ENCODE measurements around the gene ESPN. TPM values are rescaled to one million over a fixed set of nuclear protein-coding genes. Genes with fewer than 3 reads are reported as not detected.
"Not testable (repeated sequence)": the region's sequence is repeated elsewhere in the genome, so short reads cannot be mapped to it uniquely, and the experiment has no call there.

Gene ESPN
- total and polyA plus RNA-seq, 4 donors = 0.66 to 7.4 (median 3.3) TPM

GRCh38 chr1:6436277-6436676, 11.7 kb downstream of the ESPN start:
- not testable (repeated sequence) for H3K36me3 ChIP-seq (ENCODE audit: control insufficient read depth, insufficient read depth, low read length); H3K27me3 ChIP-seq (ENCODE audit: control insufficient read depth, insufficient read depth, low read length); H3K27ac ChIP-seq (ENCODE audit: low read depth, low read length); H3K4me3 ChIP-seq (ENCODE audit: low read depth, low read length); H3K9me3 ChIP-seq (ENCODE audit: control insufficient read depth, insufficient read depth, low read length); DNase-seq (ENCODE audit: low read depth in 4 of 6, low spot score in 6 of 6)
- no CpG with 5 or more reads among the region's 3 CpGs for WGBS (ENCODE audit: insufficient coverage)
- H3K4me1 ChIP-seq (ENCODE audit: control insufficient read depth, insufficient read depth, low read length) = peaks cover 41% of the 10 kb centered on the region

GRCh38 chr1:6437012-6437700, 12.6 kb downstream of the ESPN start:
- WGBS (ENCODE audit: insufficient coverage) = 34% methylated on average over 22 of the region's 22 CpGs
- H3K36me3 ChIP-seq (ENCODE audit: control insufficient read depth, insufficient read depth, low read length); H3K4me3 ChIP-seq (ENCODE audit: low read depth, low read length); H3K9me3 ChIP-seq (ENCODE audit: control insufficient read depth, insufficient read depth, low read length): not testable (repeated sequence)
- peak overlapping the region; percentile 40 for H3K27ac ChIP-seq (ENCODE audit: low read depth, low read length)
- peaks cover 12% of the 10 kb centered on the region for H3K27me3 ChIP-seq (ENCODE audit: control insufficient read depth, insufficient read depth, low read length)
- peak in 3 of 6 donors; percentile 57 to 94 (median 92) for DNase-seq (ENCODE audit: low read depth in 4 of 6, low spot score in 6 of 6)
- peaks cover 41% of the 10 kb centered on the region for H3K4me1 ChIP-seq (ENCODE audit: control insufficient read depth, insufficient read depth, low read length)

DNA sequence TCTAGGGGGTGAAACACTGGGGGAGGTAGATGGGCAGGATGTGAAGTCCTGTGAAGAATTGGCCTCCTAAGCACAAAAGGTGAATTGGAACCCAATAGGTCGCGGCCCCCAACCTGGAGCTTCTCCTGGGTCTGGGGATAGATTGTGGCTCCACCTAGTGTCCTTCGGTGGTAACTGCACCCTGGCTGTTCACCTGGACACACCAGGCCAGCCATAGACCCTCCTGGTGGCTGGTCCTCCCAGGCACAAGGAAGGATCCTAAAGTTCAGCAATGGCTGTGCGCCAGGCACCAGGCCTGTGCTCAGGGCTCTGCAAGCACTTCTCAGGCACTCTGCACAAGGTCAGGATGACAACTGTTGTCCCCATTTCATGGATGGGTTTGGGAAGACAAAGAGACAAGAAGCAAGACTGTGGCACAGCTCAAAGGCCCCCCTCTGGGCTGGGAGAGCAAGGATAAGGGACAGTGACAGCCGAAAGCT, 13.5 kb downstream of the ESPN start:
- H3K27me3 ChIP-seq (ENCODE audit: control insufficient read depth, insufficient read depth, low read length) = peaks cover 12% of the 10 kb centered on the region

DNA sequence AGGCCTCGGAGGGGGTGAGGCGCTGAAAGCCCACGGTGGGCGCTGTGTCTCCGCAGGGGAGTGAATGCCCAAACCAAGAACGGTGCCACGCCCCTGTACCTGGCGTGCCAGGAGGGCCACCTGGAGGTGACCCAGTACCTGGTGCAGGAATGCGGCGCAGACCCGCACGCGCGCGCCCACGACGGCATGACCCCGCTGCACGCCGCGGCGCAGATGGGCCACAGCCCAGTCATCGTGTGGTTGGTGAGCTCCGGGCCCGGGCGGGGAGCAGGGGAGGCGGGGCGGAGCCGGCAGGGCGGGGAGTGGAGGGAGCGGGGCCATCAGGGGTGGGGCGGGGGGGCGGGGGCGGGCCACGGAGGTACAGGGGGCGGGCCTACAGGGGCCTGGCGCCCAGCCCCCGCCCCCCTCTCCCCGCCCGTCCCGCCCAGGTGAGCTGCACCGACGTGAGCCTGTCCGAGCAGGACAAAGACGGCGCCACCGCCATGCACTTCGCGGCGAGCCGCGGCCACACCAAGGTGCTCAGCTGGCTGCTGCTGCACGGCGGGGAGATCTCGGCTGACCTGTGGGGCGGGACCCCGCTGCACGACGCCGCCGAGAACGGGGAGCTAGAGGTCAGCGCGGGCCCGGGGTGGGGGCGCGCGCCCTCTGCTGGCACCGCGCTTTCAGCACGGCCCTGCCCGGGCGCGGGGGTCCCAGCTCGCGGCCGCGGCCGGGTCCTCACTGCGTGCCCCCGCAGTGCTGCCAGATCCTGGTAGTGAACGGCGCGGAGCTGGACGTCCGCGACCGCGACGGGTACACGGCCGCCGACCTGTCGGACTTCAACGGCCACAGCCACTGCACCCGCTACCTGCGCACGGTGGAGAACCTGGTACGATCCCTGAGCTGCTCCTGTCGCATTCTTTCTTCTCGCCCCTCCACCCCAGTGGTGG, 15.9 kb downstream of the ESPN start:
- Histone ChIP-seq H3K36me3 (ENCODE audit: control insufficient read depth, insufficient read depth, low read length) (no peaks in the 10 kb centered on the region), H3K9me3 (ENCODE audit: control insufficient read depth, insufficient read depth, low read length) (no peaks in the 10 kb centered on the region), H3K4me3 (ENCODE audit: low read depth, low read length) (no peak overlapping the region), H3K27me3 (ENCODE audit: control insufficient read depth, insufficient read depth, low read length) (peaks cover 12% of the 10 kb centered on the region), H3K27ac (ENCODE audit: low read depth, low read length) (no peak overlapping the region), H3K4me1 (ENCODE audit: control insufficient read depth, insufficient read depth, low read length) (peaks cover 28% of the 10 kb centered on the region)
- DNase-seq (ENCODE audit: low read depth in 4 of 6, low spot score in 6 of 6) = no peak
- 11% methylated on average over 79 of the region's 101 CpGs for WGBS (ENCODE audit: insufficient coverage)

More for the DNA sequence above, 13.5 kb downstream of the ESPN start:
- WGBS (ENCODE audit: insufficient coverage) = 10% methylated on average over 5 of the region's 5 CpGs
- DNase-seq (ENCODE audit: low read depth in 4 of 6, low spot score in 6 of 6) = peak in 3 of 6 donors; percentile 49 to 89 (median 72)
- H3K4me1 ChIP-seq (ENCODE audit: control insufficient read depth, insufficient read depth, low read length) = peaks cover 41% of the 10 kb centered on the region
- H3K36me3 ChIP-seq (ENCODE audit: control insufficient read depth, insufficient read depth, low read length) = no peaks in the 10 kb centered on the region
- no peak overlapping the region for H3K27ac ChIP-seq (ENCODE audit: low read depth, low read length)
- H3K9me3 ChIP-seq (ENCODE audit: control insufficient read depth, insufficient read depth, low read length) = no peaks in the 10 kb centered on the region
- H3K4me3 ChIP-seq (ENCODE audit: low read depth, low read length) = no peak overlapping the region

DNA sequence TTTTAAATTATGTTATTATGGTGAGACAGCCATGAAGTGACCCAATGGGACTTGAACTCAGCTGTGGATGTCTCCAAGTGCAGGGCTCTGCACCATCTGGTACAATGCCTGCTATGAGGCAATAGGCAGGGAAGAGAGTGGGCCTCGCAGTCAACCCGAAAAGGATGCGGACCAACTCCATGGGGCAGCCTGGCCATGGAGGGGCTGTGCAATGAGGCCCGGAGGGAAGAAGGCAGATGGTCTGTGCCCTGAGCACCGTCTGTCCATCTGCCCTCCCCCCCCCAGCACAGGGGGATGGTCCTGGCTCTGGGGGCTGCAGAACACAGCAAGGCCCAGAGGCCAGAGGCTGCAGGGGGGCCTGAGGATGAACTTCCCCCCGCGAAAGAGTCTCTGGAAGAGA, 17.0 kb downstream of the ESPN start:
- 77% methylated on average over 4 of the region's 7 CpGs for WGBS (ENCODE audit: insufficient coverage)
- no peak for DNase-seq (ENCODE audit: low read depth in 4 of 6, low spot score in 6 of 6)
- Histone ChIP-seq H3K4me3 (ENCODE audit: low read depth, low read length) (no peak overlapping the region), H3K27me3 (ENCODE audit: control insufficient read depth, insufficient read depth, low read length) (peaks cover 16% of the 10 kb centered on the region), H3K27ac (ENCODE audit: low read depth, low read length) (no peak overlapping the region), H3K36me3 (ENCODE audit: control insufficient read depth, insufficient read depth, low read length) (no peaks in the 10 kb centered on the region), H3K9me3 (ENCODE audit: control insufficient read depth, insufficient read depth, low read length) (no peaks in the 10 kb centered on the region), H3K4me1 (ENCODE audit: control insufficient read depth, insufficient read depth, low read length) (peaks cover 23% of the 10 kb centered on the region)

DNA sequence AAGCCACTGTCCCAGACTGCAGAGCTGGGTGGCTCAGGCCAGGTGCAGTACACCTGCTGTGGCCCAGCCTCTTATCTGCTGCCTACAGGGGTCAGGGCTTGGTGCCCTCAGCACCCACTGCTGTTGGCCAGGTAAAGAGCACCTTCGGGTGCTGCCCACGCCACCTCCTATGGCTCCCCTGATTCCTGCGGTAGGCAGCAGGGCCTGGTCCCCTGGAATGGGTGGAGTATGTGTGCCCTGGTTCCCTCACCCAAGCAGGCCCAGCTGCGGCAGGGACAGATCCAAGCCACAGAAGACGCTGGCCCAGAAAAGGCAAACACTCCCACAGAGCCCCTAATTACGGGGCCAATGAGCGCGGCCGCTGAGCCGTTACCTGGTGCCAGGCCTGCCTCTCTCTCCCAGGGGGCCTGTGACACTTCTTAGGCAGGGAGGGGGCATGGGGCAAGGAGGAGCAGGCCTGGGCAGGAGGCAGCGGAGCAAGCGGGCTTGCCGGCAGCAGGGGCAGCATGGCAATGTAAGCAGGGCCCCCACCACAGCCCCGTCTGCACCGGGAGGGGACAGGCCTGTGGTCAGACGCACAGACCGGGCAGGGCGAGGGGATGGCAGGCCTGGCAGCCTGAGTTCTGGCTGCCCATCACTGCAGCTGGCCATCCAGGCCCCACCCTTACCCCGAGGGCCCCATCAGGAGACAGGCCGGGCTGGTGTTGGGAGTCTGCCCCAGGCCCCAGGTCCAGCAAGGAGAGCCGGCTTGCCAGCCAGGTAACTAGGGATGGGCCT, 19.0 kb downstream of the ESPN start:
- peaks cover 35% of the 10 kb centered on the region for H3K27me3 ChIP-seq (ENCODE audit: control insufficient read depth, insufficient read depth, low read length)
- no peak overlapping the region for H3K4me3 ChIP-seq (ENCODE audit: low read depth, low read length)
- H3K36me3 ChIP-seq (ENCODE audit: control insufficient read depth, insufficient read depth, low read length) = no peaks in the 10 kb centered on the region
- DNase-seq (ENCODE audit: low read depth in 4 of 6, low spot score in 6 of 6) = no peak
- H3K4me1 ChIP-seq (ENCODE audit: control insufficient read depth, insufficient read depth, low read length) = peaks cover 26% of the 10 kb centered on the region
- H3K27ac ChIP-seq (ENCODE audit: low read depth, low read length) = no peak overlapping the region
- 81% methylated on average over 19 of the region's 21 CpGs for WGBS (ENCODE audit: insufficient coverage)
- no peaks in the 10 kb centered on the region for H3K9me3 ChIP-seq (ENCODE audit: control insufficient read depth, insufficient read depth, low read length)

- Histone ChIP-seq H3K4me3 (ENCODE audit: low read depth, low read length) (no peak overlapping the region), H3K4me1 (ENCODE audit: control insufficient read depth, insufficient read depth, low read length) (peaks cover 31% of the 10 kb centered on the region), H3K27ac (ENCODE audit: low read depth, low read length) (no peak overlapping the region), H3K27me3 (ENCODE audit: control insufficient read depth, insufficient read depth, low read length) (peaks cover 41% of the 10 kb centered on the region), H3K36me3 (ENCODE audit: control insufficient read depth, insufficient read depth, low read length) (no peaks in the 10 kb centered on the region), H3K9me3 (ENCODE audit: control insufficient read depth, insufficient read depth, low read length) (no peaks in the 10 kb centered on the region)
- no peak for DNase-seq (ENCODE audit: low read depth in 4 of 6, low spot score in 6 of 6)
- 89% methylated on average over 15 of the region's 15 CpGs for WGBS (ENCODE audit: insufficient coverage)
These were observed 19.8 kb downstream of the ESPN start for GRCh38 chr1:6444377-6444776.

- H3K27ac ChIP-seq (ENCODE audit: low read depth, low read length) = no peak overlapping the region
- H3K4me1 ChIP-seq (ENCODE audit: control insufficient read depth, insufficient read depth, low read length) = peaks cover 37% of the 10 kb centered on the region
- peak in 1 of 6 donors; percentile 50 for DNase-seq (ENCODE audit: low read depth in 4 of 6, low spot score in 6 of 6)
- no peaks in the 10 kb centered on the region for H3K36me3 ChIP-seq (ENCODE audit: control insufficient read depth, insufficient read depth, low read length)
- WGBS (ENCODE audit: insufficient coverage) = 80% methylated on average over 5 of the region's 19 CpGs
- no peak overlapping the region for H3K4me3 ChIP-seq (ENCODE audit: low read depth, low read length)
- no peaks in the 10 kb centered on the region for H3K9me3 ChIP-seq (ENCODE audit: control insufficient read depth, insufficient read depth, low read length)
- H3K27me3 ChIP-seq (ENCODE audit: control insufficient read depth, insufficient read depth, low read length) = peaks cover 45% of the 10 kb centered on the region
These were observed 20.6 kb downstream of the ESPN start for GRCh38 chr1:6445062-6445763.

DNA sequence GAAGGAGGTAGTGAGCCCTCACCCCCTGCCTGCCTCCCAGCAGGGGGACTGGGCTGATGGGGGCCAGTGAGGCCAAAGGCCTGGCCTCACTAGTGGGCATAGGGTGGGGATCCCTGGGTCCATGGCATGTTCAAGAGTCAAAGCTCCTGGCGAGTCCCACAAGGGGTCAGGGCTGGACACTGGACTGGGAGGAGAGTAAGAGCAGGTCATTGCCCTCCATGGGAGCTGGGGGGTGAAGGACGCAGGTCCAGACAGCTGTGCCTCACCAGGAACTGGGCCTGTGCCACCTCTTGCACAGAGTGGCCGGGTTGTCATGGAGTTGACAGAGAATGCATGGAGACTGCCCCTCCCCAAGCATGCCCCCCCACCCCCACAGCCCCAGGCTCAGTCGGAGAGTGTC, 21.4 kb downstream of the ESPN start:
- 77% methylated on average over 2 of the region's 4 CpGs for WGBS (ENCODE audit: insufficient coverage)
- DNase-seq (ENCODE audit: low read depth in 4 of 6, low spot score in 6 of 6); H3K4me3 ChIP-seq (ENCODE audit: low read depth, low read length); H3K27ac ChIP-seq (ENCODE audit: low read depth, low read length); H3K9me3 ChIP-seq (ENCODE audit: control insufficient read depth, insufficient read depth, low read length); H3K36me3 ChIP-seq (ENCODE audit: control insufficient read depth, insufficient read depth, low read length): not testable (repeated sequence)
- Histone ChIP-seq H3K4me1 (ENCODE audit: control insufficient read depth, insufficient read depth, low read length) (peaks cover 38% of the 10 kb centered on the region), H3K27me3 (ENCODE audit: control insufficient read depth, insufficient read depth, low read length) (peaks cover 46% of the 10 kb centered on the region)

All from spinal cord (tissue), 10 donors.